K562 (cell line): ENCODE measurements around the gene CENPB. TPM values are rescaled to one million over a fixed set of nuclear protein-coding genes. Genes with fewer than 3 reads are reported as not detected.
A peak's percentile ranks its signal among the peaks of the same experiment; 100 is the strongest.

Experiments
- ATAC-seq: fragments of 200-7000 bp; cut with Tn5 transposase; 3 replicates; pipeline ENCODE4 v1.9.1; 2020; ENCODE audit warnings: moderate library complexity
- BruUV-seq: library from RNA; stranded (reverse); fragments of 400-500 nt; replicated peaks from 2 replicates; lab custom pipeline; 2021; lab: Mats Ljungman, UMichigan
- CTCF ChIA-PET: fragments of 300-600 bp; formaldehyde crosslinking; extraction: SDS; loops from one replicate; lab custom pipeline; 2021; ENCODE audit warnings: low intra/inter-chr PET ratio; lab: Yijun Ruan, JAX
- POLR2A ChIA-PET: fragments of 300-600, 350-650 bp; sonication (Branson Sonifier 250); formaldehyde crosslinking; extraction: SDS; loops from one replicate; lab custom pipeline; 2021; ENCODE audit warnings: antibody characterized with exemption, inconsistent platforms; lab: Yijun Ruan, JAX
- DNase-seq, 4 experiments: peaks; one replicate each; pipeline versions ENCODE4 v3.0.0 to v3.0.0-alpha.2; 2011 to 2018; ENCODE audit warnings: low spot score in 3 of 4, mixed read lengths in 3 of 4; ENCODE audit errors: extremely low read depth in 1 of 4
- FAIRE-seq: peaks from 2 replicates; lab custom pipeline; 2011; peaks lifted over from hg19 to GRCh38; lab: Jason Lieb, UNC
- H2AFZ ChIP-seq: 2 replicates; pipeline ENCODE4 v1.6.0; 2011; ENCODE audit warnings: low read depth, low read length, control low read depth, inconsistent platforms
- H3K27ac ChIP-seq: fragments of 200-600 bp; 3 replicates; pipeline ENCODE4 v1.8.0; 2011; ENCODE audit warnings: low read depth, mild to moderate bottlenecking, control low read depth, inconsistent platforms, low read length, moderate library complexity, mixed read lengths; ENCODE audit errors: extremely low read depth
- H3K27me3 ChIP-seq, 2 experiments: fragments of 300-600 bp in 1 of 2; 2 replicates in 1 of 2; 3 replicates in 1 of 2; pipeline versions ENCODE4 v1.6.0 to v1.8.0; 2011; ENCODE audit warnings: inconsistent platforms in 2 of 2, low read length in 2 of 2, mild to moderate bottlenecking in 1 of 2, mixed read lengths in 1 of 2, moderate library complexity in 1 of 2; ENCODE audit not compliant: control insufficient read depth in 2 of 2, insufficient read depth in 2 of 2
- H3K36me3 ChIP-seq: fragments of 300-600 bp; 3 replicates; pipeline ENCODE4 v1.8.0; 2011; ENCODE audit warnings: mild to moderate bottlenecking, low read length, inconsistent platforms; ENCODE audit not compliant: control insufficient read depth, insufficient read depth
- H3K4me1 ChIP-seq, 2 experiments: fragments of 200-600 bp in 1 of 2; replicated peaks in 1 of 2; 2 replicates in 1 of 2; 3 replicates in 1 of 2; pipeline versions ENCODE4 v1.5.1 to v1.8.0; 2011; ENCODE audit warnings: inconsistent platforms in 2 of 2, low read length in 2 of 2, mild to moderate bottlenecking in 1 of 2, mixed read lengths in 1 of 2, moderate library complexity in 1 of 2; ENCODE audit not compliant: control insufficient read depth in 2 of 2, insufficient read depth in 2 of 2
- H3K4me2 ChIP-seq: 2 replicates; pipeline ENCODE4 v1.6.1; 2011; ENCODE audit warnings: low read length, control low read depth, inconsistent platforms, mixed read lengths; ENCODE audit not compliant: insufficient read depth
- H3K4me3 ChIP-seq: fragments of 200-600 bp; sonication (generic), shearing (Covaris generic); 2 replicates; pipeline ENCODE4 v1.5.1; 2016; ENCODE audit warnings: control low read depth, inconsistent platforms
- H3K79me2 ChIP-seq: fragments of 200-600 bp; 3 replicates; pipeline ENCODE4 v1.8.0; 2011; ENCODE audit warnings: low read length, inconsistent platforms; ENCODE audit not compliant: control insufficient read depth, insufficient read depth
- H3K9ac ChIP-seq, 2 experiments: 2 replicates each; pipeline versions ENCODE4 v1.6.0 to v1.6.1; 2011; ENCODE audit warnings: low read depth in 2 of 2, low read length in 2 of 2, control low read depth in 1 of 2, inconsistent platforms in 1 of 2, mild to moderate bottlenecking in 1 of 2, mixed read lengths in 1 of 2; ENCODE audit not compliant: insufficient read depth in 1 of 2
- H3K9me1 ChIP-seq: one replicate; pipeline ENCODE4 v1.6.0; 2011; ENCODE audit warnings: inconsistent platforms, mild to moderate bottlenecking, low read length, moderate library complexity; ENCODE audit not compliant: control insufficient read depth, insufficient read depth
- H3K9me3 ChIP-seq: replicated peaks from 2 replicates; pipeline ENCODE4 v1.5.1; 2011; ENCODE audit warnings: low read depth, low read length, inconsistent platforms; ENCODE audit not compliant: control insufficient read depth, insufficient read depth
- H4K20me1 ChIP-seq: replicated peaks from 2 replicates; pipeline ENCODE4 v1.6.1; 2011; ENCODE audit warnings: low read length, inconsistent platforms, mixed read lengths; ENCODE audit not compliant: control insufficient read depth, insufficient read depth
- FIP1L1 ChIP-seq: fragments of 200-400 bp; formaldehyde crosslinking; IDR thresholded peaks from 2 replicates; pipeline ENCODE4 v1.6.1; 2018; ENCODE audit warnings: mild to moderate bottlenecking, low read depth, low read length; ENCODE audit not compliant: poor library complexity, severe bottlenecking
- ZBED1 ChIP-seq: IDR thresholded peaks from 2 replicates; pipeline ENCODE4 v1.6.1; 2014
- WGBS: fragments of 100-300 bp; shearing (Covaris generic); methylation state at CpG from one replicate; pipeline ENCODE4 v1.1.6; 2016; ENCODE audit warnings: low coverage, mixed read lengths; ENCODE audit not compliant: insufficient coverage; ENCODE audit errors: missing lambda C conversion rate; 5-methylcytosine and 5-hydroxymethylcytosine counted together
- in situ Hi-C: fragments of 300-500 bp; cut with MboI; formaldehyde crosslinking; loops from 4 replicates; pipeline ENCODE4 v1.15.0; 2018; ENCODE audit warnings: inconsistent platforms, mixed read lengths
- intact Hi-C: fragments of 100-400 bp; cut with micrococcal nuclease; formaldehyde crosslinking; loops from 2 replicates; pipeline ENCODE4 v1.14.2; 2022
- polyA plus RNA-seq, 8 experiments: library from polyadenylated mRNA; depleted of rRNA in 4 of 8; stranded (reverse) in 5 of 8; unstranded in 3 of 8; fragments of >200 nt; fragmentation: Nextera tagmentation in 2 of 8; fragmentation: Illumina TruSeq in 1 of 8; extraction: Ambion mirVana in 2 of 8; extraction: Trizol in 1 of 8; gene quantifications; 2 replicates each; pipeline versions ENCODE4 v1.2.1 to v1.2.3, GENCODE V29; 2011 to 2014; ENCODE audit warnings: inconsistent platforms in 1 of 8, missing spikeins in 1 of 8
- total RNA-seq, 7 experiments: library from RNA; depleted of rRNA in 6 of 7; stranded (reverse); fragments of >200 nt in 6 of 7; fragmentation: Illumina TruSeq in 2 of 7; extraction: Trizol in 2 of 7; gene quantifications; 2 replicates each; pipeline versions ENCODE4 v1.2.1 to v1.2.3, GENCODE V29; 2011 to 2021; ENCODE audit warnings: low replicate concordance in 1 of 7
- TF ChIP-seq, protein P1 (sequence below): fragments of 450-650 bp; IDR thresholded peaks from 2 replicates; pipeline ENCODE4 v1.6.1; 2016; ENCODE audit warnings: mild to moderate bottlenecking, moderate library complexity
- TF ChIP-seq, protein P2 (sequence below), 3 experiments: IDR thresholded peaks in 2 of 3; conservative IDR thresholded peaks in 1 of 3; 2 replicates each; pipeline ENCODE4 v1.5.1; 2011 to 2012; ENCODE audit warnings: low read length in 3 of 3, mild to moderate bottlenecking in 3 of 3, control low read depth in 2 of 3, improper control_type of control experiment in 1 of 3, inconsistent platforms in 1 of 3, low read depth in 1 of 3, mixed read lengths in 1 of 3, moderate library complexity in 1 of 3; ENCODE audit not compliant: insufficient read depth in 2 of 3
- TF ChIP-seq, protein P3 (sequence below): sonication (generic); formaldehyde crosslinking; IDR thresholded peaks from 2 replicates; pipeline ENCODE4 v1.8.0; 2022; ENCODE audit warnings: mild to moderate bottlenecking, low read depth, missing genetic modification reagents

CENPB gene
- total and polyA plus RNA-seq, 9 of the 15 experiments (the other 6 are each of a cell fraction or from before 2014, with no cell fraction given): 0.17 to 70.8 (median 24.9) TPM

DNA sequence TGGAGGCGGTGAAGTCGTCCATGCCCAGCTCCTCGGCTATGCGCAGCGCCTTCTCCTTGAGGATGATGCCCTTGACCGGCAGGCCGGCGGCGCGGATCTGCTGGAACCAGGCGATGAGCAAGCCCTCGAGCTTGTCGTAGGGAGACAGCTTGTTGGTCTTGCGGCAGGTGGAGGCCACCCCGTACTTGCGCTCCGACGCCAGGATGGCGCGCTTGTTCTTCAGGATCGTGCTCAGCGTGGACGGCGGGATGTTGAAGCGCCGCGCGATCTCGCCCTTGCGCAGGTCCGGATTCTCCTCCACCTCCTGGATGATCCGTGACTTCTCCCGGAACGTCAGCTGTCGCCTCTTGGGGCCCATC, 435 bp downstream of the CENPB start:
- FAIRE-seq (no peak), ATAC-seq (peak; percentile 22; the same call in 2 of the 3 replicates), DNase-seq (peak in 1 of 4 experiments; percentile 59)
- WGBS: under 1% methylated on average over 16 of the region's 35 CpGs
- POLR2A ChIA-PET: interaction anchor here (0.5 to 1.5 kb wide), 4 partner anchors 9 to 64 kb away, joined by 3 to 4 read pairs (median 3); partner anchors contain the start of gene AP5S1
- peak overlapping the region; percentile 72 for H3K27ac ChIP-seq
- peaks cover 21% of the 10 kb centered on the region; the same call in 1 of the 3 replicates for H3K36me3 ChIP-seq
- H4K20me1 ChIP-seq: peaks cover 6% of the 10 kb centered on the region
- peak overlapping the region; percentile 60 to 93 for H3K9ac ChIP-seq
- peaks cover 8 to 31% of the 10 kb centered on the region in 2 experiments; a peak in 3 of 5 replicates for H3K4me1 ChIP-seq
- intact Hi-C loops (loop anchor here (2.0 to 10.0 kb wide), 4 partner anchors 35 to 409 kb away; partner anchors contain the start of genes AP5S1 and MAVS), in situ Hi-C loops (no loop called here)
- no peaks in the 10 kb centered on the region for H3K27me3 ChIP-seq
- no peaks in the 10 kb centered on the region for H3K9me1 ChIP-seq
- H3K4me3 ChIP-seq: peak overlapping the region; percentile 58
- CTCF ChIA-PET: interaction anchor here (1.3 to 3.4 kb wide), 2 partner anchors 33 to 34 kb away, joined by 7 to 12 read pairs; partner anchors contain the start of gene AP5S1
- no peaks in the 10 kb centered on the region for H3K9me3 ChIP-seq
- H3K4me2 ChIP-seq: peak overlapping the region; percentile 86
- peaks cover 31% of the 10 kb centered on the region for H3K79me2 ChIP-seq
- no TSS peak for BruUV-seq
- peak overlapping the region; percentile 38; the same call in 1 of the 2 replicates for H2AFZ ChIP-seq
- TF ChIP-seq, protein P1, sequence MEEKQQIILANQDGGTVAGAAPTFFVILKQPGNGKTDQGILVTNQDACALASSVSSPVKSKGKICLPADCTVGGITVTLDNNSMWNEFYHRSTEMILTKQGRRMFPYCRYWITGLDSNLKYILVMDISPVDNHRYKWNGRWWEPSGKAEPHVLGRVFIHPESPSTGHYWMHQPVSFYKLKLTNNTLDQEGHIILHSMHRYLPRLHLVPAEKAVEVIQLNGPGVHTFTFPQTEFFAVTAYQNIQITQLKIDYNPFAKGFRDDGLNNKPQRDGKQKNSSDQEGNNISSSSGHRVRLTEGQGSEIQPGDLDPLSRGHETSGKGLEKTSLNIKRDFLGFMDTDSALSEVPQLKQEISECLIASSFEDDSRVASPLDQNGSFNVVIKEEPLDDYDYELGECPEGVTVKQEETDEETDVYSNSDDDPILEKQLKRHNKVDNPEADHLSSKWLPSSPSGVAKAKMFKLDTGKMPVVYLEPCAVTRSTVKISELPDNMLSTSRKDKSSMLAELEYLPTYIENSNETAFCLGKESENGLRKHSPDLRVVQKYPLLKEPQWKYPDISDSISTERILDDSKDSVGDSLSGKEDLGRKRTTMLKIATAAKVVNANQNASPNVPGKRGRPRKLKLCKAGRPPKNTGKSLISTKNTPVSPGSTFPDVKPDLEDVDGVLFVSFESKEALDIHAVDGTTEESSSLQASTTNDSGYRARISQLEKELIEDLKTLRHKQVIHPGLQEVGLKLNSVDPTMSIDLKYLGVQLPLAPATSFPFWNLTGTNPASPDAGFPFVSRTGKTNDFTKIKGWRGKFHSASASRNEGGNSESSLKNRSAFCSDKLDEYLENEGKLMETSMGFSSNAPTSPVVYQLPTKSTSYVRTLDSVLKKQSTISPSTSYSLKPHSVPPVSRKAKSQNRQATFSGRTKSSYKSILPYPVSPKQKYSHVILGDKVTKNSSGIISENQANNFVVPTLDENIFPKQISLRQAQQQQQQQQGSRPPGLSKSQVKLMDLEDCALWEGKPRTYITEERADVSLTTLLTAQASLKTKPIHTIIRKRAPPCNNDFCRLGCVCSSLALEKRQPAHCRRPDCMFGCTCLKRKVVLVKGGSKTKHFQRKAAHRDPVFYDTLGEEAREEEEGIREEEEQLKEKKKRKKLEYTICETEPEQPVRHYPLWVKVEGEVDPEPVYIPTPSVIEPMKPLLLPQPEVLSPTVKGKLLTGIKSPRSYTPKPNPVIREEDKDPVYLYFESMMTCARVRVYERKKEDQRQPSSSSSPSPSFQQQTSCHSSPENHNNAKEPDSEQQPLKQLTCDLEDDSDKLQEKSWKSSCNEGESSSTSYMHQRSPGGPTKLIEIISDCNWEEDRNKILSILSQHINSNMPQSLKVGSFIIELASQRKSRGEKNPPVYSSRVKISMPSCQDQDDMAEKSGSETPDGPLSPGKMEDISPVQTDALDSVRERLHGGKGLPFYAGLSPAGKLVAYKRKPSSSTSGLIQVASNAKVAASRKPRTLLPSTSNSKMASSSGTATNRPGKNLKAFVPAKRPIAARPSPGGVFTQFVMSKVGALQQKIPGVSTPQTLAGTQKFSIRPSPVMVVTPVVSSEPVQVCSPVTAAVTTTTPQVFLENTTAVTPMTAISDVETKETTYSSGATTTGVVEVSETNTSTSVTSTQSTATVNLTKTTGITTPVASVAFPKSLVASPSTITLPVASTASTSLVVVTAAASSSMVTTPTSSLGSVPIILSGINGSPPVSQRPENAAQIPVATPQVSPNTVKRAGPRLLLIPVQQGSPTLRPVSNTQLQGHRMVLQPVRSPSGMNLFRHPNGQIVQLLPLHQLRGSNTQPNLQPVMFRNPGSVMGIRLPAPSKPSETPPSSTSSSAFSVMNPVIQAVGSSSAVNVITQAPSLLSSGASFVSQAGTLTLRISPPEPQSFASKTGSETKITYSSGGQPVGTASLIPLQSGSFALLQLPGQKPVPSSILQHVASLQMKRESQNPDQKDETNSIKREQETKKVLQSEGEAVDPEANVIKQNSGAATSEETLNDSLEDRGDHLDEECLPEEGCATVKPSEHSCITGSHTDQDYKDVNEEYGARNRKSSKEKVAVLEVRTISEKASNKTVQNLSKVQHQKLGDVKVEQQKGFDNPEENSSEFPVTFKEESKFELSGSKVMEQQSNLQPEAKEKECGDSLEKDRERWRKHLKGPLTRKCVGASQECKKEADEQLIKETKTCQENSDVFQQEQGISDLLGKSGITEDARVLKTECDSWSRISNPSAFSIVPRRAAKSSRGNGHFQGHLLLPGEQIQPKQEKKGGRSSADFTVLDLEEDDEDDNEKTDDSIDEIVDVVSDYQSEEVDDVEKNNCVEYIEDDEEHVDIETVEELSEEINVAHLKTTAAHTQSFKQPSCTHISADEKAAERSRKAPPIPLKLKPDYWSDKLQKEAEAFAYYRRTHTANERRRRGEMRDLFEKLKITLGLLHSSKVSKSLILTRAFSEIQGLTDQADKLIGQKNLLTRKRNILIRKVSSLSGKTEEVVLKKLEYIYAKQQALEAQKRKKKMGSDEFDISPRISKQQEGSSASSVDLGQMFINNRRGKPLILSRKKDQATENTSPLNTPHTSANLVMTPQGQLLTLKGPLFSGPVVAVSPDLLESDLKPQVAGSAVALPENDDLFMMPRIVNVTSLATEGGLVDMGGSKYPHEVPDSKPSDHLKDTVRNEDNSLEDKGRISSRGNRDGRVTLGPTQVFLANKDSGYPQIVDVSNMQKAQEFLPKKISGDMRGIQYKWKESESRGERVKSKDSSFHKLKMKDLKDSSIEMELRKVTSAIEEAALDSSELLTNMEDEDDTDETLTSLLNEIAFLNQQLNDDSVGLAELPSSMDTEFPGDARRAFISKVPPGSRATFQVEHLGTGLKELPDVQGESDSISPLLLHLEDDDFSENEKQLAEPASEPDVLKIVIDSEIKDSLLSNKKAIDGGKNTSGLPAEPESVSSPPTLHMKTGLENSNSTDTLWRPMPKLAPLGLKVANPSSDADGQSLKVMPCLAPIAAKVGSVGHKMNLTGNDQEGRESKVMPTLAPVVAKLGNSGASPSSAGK: peak; percentile 88
- TF ChIP-seq ZBED1 (no peak), FIP1L1 (peak; percentile 10)
- TF ChIP-seq, protein P2, sequence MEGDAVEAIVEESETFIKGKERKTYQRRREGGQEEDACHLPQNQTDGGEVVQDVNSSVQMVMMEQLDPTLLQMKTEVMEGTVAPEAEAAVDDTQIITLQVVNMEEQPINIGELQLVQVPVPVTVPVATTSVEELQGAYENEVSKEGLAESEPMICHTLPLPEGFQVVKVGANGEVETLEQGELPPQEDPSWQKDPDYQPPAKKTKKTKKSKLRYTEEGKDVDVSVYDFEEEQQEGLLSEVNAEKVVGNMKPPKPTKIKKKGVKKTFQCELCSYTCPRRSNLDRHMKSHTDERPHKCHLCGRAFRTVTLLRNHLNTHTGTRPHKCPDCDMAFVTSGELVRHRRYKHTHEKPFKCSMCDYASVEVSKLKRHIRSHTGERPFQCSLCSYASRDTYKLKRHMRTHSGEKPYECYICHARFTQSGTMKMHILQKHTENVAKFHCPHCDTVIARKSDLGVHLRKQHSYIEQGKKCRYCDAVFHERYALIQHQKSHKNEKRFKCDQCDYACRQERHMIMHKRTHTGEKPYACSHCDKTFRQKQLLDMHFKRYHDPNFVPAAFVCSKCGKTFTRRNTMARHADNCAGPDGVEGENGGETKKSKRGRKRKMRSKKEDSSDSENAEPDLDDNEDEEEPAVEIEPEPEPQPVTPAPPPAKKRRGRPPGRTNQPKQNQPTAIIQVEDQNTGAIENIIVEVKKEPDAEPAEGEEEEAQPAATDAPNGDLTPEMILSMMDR (IDR thresholded peaks at IDR 0.05 in 2 of 3, conservative IDR thresholded peaks at IDR 0.05 in 1 of 3; ENCODE audit: insufficient read depth in 2 of 3, low read depth in 1 of 3, low read length in 3 of 3): 0 out of 6 replicates have a peak, but pooled peaks of 1 of the 3 experiments have one; percentile 8
- TF ChIP-seq, protein P3, sequence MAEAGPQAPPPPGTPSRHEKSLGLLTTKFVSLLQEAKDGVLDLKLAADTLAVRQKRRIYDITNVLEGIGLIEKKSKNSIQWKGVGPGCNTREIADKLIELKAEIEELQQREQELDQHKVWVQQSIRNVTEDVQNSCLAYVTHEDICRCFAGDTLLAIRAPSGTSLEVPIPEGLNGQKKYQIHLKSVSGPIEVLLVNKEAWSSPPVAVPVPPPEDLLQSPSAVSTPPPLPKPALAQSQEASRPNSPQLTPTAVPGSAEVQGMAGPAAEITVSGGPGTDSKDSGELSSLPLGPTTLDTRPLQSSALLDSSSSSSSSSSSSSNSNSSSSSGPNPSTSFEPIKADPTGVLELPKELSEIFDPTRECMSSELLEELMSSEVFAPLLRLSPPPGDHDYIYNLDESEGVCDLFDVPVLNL (CRISPR knock-in tag): 0 out of 2 replicates have a peak, but pooled peaks have one; percentile 35
